HG03460 (cell line): Measurements from ENCODE around the gene THBS4.

Experiments used
- ATAC-seq: cut with Tn5 transposase; IDR thresholded peaks from one replicate; pipeline ENCODE4 v1.9.1; 2021; ENCODE audit not compliant: unreplicated experiment

Gene THBS4

DNA sequence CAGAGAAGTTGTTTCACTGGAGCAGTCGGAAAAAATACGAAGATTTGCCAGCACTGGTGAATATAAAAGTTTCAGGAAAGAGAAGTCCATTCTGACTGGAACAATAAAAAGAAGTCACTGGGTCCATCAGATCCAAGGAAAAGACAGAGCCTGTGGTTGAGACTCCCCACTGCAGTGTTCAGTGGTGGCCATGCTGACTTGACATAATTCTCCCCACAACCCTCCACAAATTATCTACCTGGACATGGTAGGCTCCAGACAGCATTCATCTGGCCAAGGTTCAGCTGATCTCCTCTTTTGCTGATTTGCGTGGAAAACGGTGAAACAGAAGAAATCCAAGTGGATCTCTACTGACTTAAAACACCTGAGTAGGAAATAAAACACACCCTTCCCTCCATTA is 8.0 kb downstream of the THBS4 start:
- no peak for ATAC-seq

DNA sequence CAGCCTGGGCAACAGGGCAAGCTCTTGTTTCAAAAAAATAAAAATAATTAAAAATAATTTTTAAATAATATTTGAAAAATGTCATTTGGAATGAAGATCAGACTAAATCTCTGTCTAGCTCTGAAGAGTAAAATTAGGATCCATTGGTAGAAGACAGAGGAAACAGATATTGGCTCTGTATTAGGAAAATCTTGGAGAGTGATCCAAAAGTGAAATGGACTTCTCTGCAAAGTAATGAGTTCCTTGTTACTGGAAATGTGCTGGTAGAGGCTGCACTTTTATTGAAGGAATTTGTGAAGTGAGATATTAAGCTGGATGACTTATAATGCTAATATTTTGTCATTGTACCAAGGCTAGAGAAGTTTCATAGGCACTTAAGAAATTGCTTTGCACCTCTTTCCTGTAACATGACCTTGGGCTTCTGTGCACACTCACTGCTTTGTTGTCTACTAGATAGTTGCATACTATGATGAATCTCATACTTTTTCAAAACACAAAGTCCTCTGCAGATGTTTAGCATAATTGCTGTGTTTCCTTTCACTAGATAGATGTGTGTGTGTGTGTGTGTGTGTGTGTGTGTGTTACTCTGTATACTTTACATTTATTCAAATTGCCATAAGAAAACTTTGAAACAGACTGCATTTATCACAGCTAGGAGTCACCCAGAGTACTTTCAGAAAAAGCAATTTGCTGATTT is 13.1 kb downstream of the THBS4 start:
- ATAC-seq: no peak

DNA sequence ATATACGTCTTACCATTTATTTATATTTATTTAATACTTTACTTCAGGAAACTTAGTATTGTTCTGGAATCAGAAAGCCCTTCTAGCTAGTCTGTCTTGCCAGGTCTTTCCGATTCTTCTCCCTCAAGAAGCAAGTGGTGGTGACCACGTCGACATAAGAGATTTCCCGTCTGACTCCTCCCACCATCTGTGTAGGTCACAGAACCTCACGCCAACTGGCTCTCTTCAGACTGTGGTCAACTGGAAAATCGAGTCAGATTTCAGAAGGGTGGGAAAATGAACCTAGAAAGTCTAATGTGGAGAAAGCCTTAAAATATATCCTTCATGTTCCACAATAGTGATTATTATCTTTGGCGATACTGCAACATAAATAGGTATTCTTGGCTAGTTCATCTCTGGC is 17.3 kb downstream of the THBS4 start:
- ATAC-seq: no peak

DNA sequence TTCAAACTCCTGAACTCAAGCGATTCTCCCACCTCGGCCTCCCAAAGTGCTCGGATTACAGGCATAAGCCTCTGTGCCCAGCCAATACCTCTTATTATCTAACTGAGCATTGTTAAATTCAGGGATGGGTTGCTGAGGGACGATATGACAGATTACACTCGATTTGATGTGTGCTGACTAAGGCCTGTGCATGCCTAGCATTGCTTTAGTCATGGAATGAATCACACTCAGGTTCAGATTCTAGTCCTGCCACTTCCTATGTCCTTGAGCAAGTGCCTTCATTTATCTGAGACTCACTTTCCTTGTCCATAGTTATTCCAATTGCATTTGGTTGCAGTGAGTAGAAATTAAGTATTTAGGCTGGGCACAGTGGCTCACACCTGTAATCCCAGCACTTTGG is 19.5 kb downstream of the THBS4 start:
- ATAC-seq: no peak

DNA sequence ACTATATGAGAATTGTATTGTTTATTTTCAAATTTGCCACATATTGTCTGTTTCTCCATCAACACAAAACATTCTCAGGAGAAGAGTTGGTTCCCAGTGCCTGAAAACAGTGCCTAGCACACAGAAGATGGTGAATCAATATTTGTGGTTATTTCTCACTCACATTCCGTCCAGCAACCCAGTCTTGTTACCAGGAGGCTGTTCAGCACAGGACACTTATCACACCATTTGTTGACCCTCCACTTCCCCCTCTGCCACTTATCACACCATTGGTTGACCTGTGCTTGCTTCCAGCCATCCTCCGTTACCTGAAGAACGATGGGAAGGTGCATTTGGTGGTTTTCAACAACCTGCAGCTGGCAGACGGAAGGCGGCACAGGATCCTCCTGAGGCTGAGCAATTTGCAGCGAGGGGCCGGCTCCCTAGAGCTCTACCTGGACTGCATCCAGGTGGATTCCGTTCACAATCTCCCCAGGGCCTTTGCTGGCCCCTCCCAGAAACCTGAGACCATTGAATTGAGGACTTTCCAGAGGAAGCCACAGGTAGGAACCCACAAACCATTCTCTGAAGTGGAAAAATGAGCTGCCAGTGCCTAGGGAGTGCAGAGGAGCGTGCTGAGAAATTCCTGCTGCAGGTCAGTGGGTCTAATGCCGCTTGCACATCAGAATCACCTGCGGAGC is 20.5 kb downstream of the THBS4 start:
- ATAC-seq: no peak

DNA sequence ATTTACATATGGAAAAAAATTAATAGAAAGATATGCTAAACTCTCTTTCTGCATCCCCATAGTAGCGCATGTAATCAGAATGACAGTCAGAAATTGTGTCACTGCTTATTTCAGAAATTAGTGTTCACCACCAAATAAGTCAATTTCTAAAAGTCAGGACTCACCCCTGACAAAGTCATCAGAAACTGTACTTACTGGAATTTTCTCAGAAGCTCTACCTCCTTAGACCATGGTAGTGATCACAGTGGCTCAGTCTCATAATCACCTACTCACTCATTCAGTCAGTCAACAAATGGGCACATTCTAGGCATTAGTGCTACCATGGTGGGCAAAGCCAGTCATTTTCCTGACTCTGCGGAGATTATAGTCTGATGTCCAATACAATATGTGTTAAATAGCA is 22.0 kb downstream of the THBS4 start:
- ATAC-seq: no peak

DNA sequence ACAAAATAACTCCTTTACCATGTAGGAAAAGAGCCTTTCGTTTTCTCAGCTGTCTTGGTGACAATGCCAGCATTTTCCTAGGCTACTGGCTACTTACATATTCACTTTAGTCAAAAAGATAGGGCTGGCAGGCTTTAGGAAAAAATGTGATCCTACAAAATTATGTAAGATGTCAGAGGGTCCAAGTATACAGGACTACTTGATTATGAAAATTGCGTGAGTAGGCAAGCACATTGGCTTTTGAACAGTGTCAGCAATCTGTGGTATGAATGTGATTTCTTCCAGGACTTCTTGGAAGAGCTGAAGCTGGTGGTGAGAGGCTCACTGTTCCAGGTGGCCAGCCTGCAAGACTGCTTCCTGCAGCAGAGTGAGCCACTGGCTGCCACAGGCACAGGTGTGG is 22.8 kb downstream of the THBS4 start:
- ATAC-seq: no peak

DNA sequence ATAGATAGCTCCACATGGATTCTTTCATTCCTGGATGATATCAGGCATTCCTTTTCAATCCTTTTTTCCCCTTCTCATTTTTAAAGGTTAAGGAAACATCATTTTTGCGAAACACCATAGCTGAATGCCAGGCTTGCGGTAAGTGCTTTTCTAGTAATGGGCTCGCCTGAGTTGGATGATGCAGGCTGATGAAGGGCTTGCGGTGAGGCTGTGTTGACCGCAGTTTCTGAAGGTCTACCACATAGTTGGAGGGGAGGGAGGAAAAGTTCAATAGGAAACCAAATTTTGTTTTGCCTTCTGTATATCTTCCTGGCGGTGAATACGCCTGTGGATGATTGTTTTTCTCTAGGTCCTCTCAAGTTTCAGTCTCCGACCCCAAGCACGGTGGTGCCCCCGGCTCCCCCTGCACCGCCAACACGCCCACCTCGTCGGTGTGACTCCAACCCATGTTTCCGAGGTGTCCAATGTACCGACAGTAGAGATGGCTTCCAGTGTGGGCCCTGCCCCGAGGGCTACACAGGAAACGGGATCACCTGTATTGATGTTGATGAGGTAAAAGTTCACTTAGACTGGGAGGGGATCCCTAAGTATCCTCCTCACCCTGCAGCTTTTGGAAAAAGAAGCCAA is 24.3 kb downstream of the THBS4 start:
- no peak for ATAC-seq

DNA sequence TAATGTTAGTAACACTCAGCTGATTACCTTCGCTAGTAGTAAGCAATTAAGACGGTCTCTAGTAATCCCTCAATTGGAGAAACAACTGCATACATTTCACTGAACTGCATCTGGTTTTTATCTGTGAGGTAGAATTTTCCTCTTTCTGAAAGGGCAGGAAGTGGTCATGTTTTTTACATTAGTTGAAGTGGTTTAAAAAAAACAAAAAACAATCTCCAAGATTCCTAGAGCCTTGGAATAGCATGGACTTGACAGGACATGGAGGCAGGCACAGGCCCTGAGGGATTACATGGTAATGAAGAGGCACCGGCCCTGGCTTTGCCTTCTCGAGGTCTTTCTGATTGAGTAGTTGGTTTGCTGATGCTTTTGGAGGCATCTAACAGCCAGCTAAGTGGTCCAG is 25.8 kb downstream of the THBS4 start:
- ATAC-seq: no peak

DNA sequence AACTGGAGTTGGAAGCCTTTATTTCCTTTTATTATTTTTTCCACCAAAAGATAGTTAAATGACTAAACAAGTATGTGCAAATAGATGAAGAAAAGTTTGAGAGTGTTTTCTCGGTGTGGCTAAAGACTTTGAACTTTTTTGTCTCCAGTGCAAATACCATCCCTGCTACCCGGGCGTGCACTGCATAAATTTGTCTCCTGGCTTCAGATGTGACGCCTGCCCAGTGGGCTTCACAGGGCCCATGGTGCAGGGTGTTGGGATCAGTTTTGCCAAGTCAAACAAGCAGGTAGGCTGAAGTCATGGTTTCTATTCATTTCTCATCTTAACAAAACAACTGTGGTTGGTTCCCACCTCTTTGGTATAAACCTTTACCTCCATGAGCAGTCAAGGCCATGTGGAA is 26.4 kb downstream of the THBS4 start:
- ATAC-seq: no peak

DNA sequence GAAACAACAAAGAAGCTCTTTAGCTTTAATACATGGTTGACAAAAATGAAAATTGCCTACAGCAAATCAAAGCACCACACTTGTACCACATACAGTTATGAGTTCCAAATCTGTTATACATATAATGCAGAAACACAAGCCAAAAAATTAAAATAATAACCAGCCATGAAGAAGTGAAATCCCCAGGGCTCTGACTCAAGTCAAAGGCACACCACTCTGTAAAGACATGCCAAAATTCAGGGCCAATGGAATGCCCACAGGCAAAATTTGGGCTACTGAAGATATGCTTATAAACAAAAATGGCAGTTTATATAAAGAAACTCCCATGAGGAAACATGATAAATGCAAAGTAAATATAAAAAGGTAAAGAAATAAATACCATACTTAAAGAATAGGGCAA is 29.0 kb downstream of the THBS4 start:
- no peak for ATAC-seq

DNA sequence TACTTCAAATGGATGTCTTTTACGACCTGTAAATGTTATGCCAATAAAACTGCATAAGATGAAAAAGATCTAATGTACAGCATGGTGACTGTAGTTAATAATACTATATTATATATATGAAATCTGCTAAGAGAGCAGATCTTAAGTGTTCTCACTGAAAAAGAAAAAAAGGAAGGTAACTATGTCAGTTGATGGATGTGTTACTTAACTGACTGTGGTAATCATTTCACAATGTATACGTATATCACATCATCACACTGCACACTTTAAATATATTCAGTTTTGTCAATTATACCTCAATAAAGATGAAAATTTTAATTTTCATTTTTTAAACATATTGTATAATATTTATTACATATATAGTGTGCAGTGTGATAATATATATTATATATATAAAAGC is 31.9 kb downstream of the THBS4 start:
- no peak for ATAC-seq

DNA sequence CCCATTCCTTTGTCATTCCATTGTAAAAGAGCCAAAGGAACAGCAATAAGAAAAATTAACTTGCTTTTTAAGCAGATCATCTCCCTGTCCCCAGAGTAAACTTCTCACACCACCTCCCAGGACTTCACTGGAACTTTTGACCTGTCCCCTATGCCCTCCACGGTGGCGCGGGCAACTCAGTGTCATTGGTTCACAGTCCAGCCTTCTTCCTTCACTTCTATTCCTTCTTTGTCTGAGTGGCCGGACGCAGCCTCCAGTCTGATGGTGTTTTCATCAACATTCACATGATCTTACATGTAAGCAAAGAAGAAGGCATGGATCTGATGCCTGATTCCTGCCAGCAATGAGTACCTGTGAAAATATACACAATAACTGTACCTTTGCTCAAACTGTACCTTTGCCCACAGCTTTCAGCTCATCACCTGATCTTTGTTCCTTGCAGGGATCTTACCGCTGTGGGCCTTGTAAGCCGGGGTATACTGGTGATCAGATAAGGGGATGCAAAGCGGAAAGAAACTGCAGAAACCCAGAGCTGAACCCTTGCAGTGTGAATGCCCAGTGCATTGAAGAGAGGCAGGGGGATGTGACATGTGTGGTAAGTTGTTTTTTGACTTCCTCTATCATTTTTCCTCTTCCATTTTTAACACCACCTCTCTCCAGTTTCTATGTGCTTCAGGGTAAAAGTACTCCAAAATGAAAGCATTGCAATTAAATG is 32.5 kb downstream of the THBS4 start:
- ATAC-seq: no peak

DNA sequence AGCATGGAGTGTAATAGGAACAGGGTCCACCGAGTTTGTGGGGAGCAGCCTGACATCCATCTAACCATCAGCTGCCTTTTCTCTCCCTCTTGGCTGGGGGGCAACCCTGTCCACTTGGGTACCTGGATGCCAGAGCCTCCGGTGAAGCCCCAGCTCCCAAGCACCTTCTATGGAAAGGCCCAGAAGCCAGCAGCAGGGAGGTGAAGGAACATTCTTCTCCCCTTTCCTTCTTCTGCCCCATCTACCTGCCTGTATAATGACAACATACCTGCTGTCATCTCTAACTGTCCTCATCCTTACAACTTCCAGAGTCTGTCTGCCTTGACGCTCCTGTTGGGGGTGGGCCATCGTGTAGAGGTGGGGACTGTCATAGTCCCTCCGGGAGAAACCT is 33.1 kb downstream of the THBS4 start:
- no peak for ATAC-seq

DNA sequence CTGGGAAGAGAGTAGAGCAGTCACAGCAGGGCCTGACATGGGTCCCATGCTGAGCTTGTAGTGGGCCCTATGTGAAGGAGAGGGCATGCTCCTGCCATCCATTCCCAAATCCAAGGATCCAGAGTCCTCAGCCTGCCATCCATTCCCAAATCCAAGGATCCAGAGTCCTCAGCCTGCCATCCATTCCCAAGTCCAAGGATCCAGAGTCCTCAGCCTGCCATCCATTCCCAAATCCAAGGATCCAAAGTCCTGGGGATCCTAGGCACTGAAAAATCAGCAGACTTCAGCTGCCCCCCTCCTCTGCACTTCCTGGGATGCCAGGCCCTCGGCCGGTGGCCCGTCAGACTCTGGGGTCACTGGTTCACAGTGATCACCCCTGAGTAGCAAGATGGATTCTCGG is 33.6 kb downstream of the THBS4 start:
- ATAC-seq: no peak

DNA sequence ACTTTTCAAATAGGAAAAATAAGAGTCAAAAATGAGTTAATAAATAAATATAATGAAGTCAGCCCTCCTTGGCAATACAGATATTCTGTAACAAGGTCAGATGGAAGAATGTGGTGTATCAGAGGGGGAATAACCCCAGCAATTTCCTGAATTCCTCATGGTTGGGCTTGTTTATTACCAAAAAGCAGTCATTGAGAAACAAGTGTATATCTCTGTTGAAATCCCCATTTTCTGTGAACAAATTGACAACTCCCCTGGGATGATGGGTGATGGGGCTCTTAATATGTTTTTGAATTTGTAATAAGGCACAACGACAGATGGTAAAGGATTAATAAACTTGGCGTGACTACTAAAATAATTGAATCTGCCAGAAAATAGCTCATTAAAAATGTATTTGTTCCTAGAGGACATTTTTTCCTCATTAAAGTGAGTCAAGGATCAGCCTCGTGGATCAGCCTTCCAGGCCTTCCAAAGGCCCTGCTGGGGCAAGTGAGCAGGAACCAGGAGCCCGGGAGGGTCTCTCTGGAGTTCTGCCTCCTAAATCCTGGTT is 34.2 kb downstream of the THBS4 start:
- ATAC-seq: no peak

DNA sequence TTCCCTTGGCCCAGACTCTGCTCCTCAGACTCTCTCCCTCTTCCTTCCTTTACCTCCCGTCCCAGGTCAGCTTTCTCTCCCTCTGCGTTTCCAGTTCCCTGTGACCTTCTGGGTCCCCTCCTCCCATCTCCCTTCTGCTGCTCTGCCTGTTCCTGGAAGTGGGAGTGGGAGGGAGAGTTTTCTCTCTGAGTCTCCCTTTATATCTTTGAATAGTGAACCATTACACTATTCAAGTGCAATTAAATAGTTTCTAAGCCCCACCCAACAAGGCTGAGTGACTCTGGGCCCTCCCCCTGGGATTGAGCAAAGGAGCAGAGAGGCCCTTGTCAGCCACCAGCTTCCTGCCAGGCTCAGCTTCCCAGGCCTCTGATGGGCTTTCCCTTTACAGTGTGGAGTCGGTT is 34.8 kb downstream of the THBS4 start:
- no peak for ATAC-seq

DNA sequence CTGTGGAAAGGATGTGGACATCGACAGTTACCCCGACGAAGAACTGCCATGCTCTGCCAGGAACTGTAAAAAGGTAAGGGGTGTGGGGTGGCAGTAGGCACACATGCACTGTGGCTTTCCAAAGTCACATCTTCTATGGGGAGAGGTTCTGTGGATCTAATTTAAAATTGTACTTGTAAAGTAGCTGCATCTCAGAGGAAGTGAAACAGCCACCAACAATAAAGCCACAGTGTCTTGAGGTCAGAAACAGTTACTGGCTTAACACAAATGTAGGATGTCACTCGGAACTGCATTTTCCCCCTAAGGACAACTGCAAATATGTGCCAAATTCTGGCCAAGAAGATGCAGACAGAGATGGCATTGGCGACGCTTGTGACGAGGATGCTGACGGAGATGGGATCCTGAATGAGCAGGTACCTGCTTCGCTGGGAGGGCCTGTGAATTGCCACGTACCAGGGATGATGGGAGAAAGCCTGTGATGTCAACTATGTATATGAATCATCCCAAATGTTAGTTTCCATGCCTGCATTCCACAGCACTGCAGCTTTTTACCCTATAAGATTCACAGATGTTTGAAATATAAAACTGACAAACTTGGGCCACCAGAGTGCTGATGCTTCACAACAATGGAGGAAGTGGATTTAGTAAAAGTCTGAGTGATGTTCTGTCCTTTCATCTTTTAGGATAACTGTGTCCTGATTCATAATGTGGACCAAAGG is 35.3 kb downstream of the THBS4 start:
- ATAC-seq: no peak

DNA sequence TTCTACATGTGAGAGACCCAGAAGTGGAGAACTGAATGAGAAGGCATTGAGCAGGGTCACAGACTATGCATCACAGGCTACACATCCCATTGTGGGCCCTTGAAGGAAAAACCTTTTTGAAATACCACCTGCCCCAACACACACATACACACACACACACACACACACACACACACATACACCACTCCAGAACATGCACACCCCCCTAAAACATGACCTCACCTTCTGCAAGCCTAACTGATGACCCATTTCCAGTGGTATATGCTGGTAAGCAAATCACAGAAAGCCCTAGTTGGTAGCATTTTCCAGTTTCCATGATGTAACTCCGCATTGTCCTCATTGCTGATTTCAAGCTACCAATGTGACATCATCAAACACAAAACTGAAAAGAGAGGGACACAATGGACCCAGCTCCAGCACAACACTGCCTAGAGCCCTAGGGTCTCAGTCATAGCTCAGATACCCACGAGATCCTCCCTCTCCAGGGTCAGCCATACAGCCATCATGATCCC is 36.4 kb downstream of the THBS4 start:
- ATAC-seq: no peak

DNA sequence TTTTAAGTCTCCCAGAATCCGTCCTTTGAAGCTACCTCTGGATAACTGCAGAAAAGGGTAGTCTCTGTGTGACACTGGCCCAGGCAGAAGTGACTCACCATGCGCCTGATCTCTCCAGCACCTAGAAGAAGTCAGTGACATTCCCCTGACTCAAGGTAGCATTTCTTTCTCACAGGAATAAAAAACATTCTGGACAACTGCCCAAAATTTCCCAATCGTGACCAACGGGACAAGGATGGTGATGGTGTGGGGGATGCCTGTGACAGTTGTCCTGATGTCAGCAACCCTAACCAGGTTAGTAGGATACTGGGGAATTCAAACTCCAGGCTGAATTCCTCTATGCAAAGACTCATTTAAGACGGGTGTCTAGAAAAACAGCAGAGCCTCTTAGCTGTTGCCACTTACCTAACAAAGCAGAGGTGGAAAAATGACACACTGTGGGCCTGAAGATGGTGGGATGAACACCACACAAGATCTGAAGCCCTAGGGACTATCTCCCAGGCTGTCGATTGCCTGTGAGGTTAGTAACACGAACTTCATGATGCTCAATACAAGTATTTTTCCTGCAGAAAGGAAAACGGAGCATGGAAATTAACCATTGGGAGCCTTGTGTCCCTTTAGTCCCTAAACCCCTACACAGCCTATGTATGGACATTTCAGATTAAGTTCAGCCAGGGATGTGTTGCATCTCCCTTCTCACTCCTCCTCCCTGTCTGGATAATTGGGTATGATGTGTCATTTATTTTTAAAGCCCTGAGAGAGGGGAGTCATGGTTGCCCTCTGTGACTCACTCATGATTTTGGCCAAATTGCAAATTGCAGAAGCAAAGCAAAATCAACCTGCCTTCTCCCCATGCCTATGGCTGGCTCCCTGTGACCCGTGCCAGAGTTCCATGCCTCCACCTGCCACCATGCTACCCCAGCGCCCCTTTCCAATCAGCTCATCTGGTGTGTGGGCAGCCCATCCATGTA is 37.2 kb downstream of the THBS4 start:
- ATAC-seq: no peak
